Upper lobe of left lung (tissue), 6 donors: Measurements from ENCODE around the gene GGT5. TPM values are rescaled to one million over a fixed set of nuclear protein-coding genes. Genes with fewer than 3 reads are reported as not detected.

Experiments
- ATAC-seq, 2 donors: fragments of 200-7000 bp; cut with Tn5 transposase; one replicate each; pipeline ENCODE4 v1.9.1; 2022; ENCODE audit warnings: mild to moderate bottlenecking in 2 of 2, moderate library complexity in 2 of 2; ENCODE audit not compliant: low FRiP score in 2 of 2
- DNase-seq, 2 donors: peaks; one replicate each; pipeline ENCODE4 v3.0.0-alpha.2; 2019 to 2020
- H3K27ac ChIP-seq, 4 donors: fragments of 200-600 bp; sonication (generic); one replicate each; pipeline ENCODE4 v1.5.1; 2016 to 2019
- H3K27me3 ChIP-seq, 4 donors: fragments of 200-600 bp; sonication (generic); one replicate each; pipeline ENCODE4 v1.5.1; 2017 to 2019
- H3K36me3 ChIP-seq, 4 donors: fragments of 200-600 bp; sonication (generic); one replicate each; pipeline ENCODE4 v1.5.1; 2016 to 2019
- H3K4me1 ChIP-seq, 4 donors: fragments of 200-600 bp; sonication (generic); one replicate each; pipeline ENCODE4 v1.5.1; 2018 to 2019
- H3K4me3 ChIP-seq, 4 donors: fragments of 200-600 bp; sonication (generic); one replicate each; pipeline ENCODE4 v1.5.1; 2017 to 2019; ENCODE audit warnings: mild to moderate bottlenecking in 2 of 4, moderate library complexity in 1 of 4
- H3K9me3 ChIP-seq, 4 donors: fragments of 200-600 bp; sonication (generic); one replicate each; pipeline ENCODE4 v1.5.1; 2018 to 2019
- EP300 ChIP-seq, 4 donors: sonication (generic); formaldehyde crosslinking; IDR thresholded peaks; one replicate each; pipeline ENCODE4 v1.5.1; 2017; ENCODE audit warnings: antibody characterized with exemption in 4 of 4, control low read depth in 2 of 4
- POLR2A ChIP-seq, 4 donors: fragments of 450-650 bp; IDR thresholded peaks; one replicate each; pipeline ENCODE4 v1.5.1; 2016 to 2017; ENCODE audit warnings: antibody characterized with exemption in 4 of 4, mild to moderate bottlenecking in 2 of 4
- POLR2AphosphoS5 ChIP-seq, 2 donors: sonication (generic); formaldehyde crosslinking; IDR thresholded peaks; one replicate each; pipeline ENCODE4 v1.5.1; 2017; ENCODE audit warnings: antibody characterized with exemption in 2 of 2
- WGBS, 2 donors: methylation state at CpG; one replicate each; pipeline ENCODE4 v1.1.5; 2017 to 2018; 5-methylcytosine and 5-hydroxymethylcytosine counted together
- total RNA-seq, 6 donors: library from RNA; depleted of rRNA in 4 of 6; stranded (reverse); fragments of >200 nt in 4 of 6; gene quantifications; one replicate each; pipeline versions ENCODE4 v1.1.0 to v1.2.1, GENCODE V29; 2016 to 2021
- TF ChIP-seq, protein P1 (sequence below), 6 experiments: fragments of 450-650 bp in 4 of 6; fragments of 200-600 bp in 2 of 6; sonication (generic) in 2 of 6; IDR thresholded peaks; one replicate each; pipeline ENCODE4 v1.5.1; 2016 to 2019; ENCODE audit warnings: antibody characterized with exemption in 6 of 6
- donor health status: DM: no; HTN: no; CAD: no; lungs with moderate emphysema.
- donor health status: DM: no; HTN: yes; CAD: no; lungs with severe emphysema.

GGT5 gene
- total RNA-seq, 6 donors from 2014 or later, result 4.2 to 47.4 (median 29.6) TPM

DNA sequence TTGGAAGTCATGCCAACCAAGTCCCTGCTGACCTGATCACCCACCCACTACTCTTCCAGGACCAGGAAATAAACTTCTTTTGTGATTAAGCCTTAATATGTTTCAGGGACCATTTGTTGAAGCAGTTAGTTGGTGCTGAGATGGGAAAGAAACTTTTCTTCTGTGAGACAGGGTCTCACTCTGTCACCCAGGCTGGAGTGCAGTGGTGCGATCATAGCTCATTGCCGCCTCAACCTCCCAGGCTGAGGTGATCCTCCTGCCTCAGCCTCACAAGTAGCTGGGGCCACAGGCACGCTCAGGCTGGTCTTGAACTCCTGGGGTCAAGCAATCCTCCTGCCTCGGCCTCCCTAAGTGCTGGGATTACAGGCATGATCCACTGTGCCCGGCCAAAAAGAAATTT is 53.0 kb downstream of the GGT5 start:
- no peaks in the 10 kb centered on the region for H3K27me3 ChIP-seq
- H3K4me3 ChIP-seq, result no peak overlapping the region
- DNase-seq (no peak), ATAC-seq (no peak)
- TF ChIP-seq POLR2AphosphoS5 (IDR thresholded peaks at IDR 0.05) (no peak), EP300 (IDR thresholded peaks at IDR 0.05) (no peak), POLR2A (IDR thresholded peaks at IDR 0.05) (no peak)
- TF ChIP-seq, protein P1, sequence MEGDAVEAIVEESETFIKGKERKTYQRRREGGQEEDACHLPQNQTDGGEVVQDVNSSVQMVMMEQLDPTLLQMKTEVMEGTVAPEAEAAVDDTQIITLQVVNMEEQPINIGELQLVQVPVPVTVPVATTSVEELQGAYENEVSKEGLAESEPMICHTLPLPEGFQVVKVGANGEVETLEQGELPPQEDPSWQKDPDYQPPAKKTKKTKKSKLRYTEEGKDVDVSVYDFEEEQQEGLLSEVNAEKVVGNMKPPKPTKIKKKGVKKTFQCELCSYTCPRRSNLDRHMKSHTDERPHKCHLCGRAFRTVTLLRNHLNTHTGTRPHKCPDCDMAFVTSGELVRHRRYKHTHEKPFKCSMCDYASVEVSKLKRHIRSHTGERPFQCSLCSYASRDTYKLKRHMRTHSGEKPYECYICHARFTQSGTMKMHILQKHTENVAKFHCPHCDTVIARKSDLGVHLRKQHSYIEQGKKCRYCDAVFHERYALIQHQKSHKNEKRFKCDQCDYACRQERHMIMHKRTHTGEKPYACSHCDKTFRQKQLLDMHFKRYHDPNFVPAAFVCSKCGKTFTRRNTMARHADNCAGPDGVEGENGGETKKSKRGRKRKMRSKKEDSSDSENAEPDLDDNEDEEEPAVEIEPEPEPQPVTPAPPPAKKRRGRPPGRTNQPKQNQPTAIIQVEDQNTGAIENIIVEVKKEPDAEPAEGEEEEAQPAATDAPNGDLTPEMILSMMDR (IDR thresholded peaks at IDR 0.05), result no peak
- no peaks in the 10 kb centered on the region for H3K9me3 ChIP-seq
- H3K27ac ChIP-seq, result peak overlapping the region in 1 of 4 donors; percentile 27
- peaks cover 17 to 35% (median 27%) of the 10 kb centered on the region in 4 donors for H3K4me1 ChIP-seq
- 98 to 100% methylated on average over 2 to 5 of the region's 5 CpGs for WGBS, 2 donors
- peaks cover 0 to 12% (median 6%) of the 10 kb centered on the region in 4 donors for H3K36me3 ChIP-seq

DNA sequence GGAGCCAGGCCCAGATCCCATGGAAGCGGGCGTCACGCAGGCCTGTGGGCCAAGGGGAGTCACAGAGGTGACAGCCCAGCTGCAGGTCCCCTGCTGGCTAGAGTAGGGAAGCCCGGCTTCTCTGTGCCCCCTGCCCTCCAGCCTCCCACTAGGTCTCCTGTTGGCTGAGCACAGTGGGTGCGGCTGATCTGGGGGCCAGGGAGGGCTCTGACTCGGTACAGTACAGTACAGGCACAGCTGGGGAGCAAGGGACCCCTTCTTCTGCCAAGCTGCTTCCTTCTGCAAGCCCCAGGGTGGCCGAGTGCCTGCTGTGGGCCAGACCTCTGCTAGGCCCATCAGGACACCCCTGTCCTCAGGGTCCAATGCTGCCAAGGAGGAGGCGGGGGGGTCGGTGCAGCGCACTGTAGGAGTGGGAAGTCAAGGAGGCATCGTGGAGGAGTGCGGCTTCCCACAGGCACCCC is 53.5 kb downstream of the GGT5 start:
- ATAC-seq, result no peak
- Histone ChIP-seq H3K9me3 (no peaks in the 10 kb centered on the region), H3K4me1 (peaks cover 17 to 34% (median 27%) of the 10 kb centered on the region in 4 donors), H3K36me3 (peaks cover 0 to 17% (median 9%) of the 10 kb centered on the region in 4 donors), H3K4me3 (no peak overlapping the region), H3K27me3 (no peaks in the 10 kb centered on the region), H3K27ac (peak overlapping the region in 3 of 4 donors; percentile 1 to 36 (median 27))
- peak in 1 of 2 donors; percentile 53 for DNase-seq
- no peak for TF ChIP-seq POLR2A (IDR thresholded peaks at IDR 0.05)
- no peak for TF ChIP-seq EP300 (IDR thresholded peaks at IDR 0.05)
- TF ChIP-seq, protein P1 (IDR thresholded peaks at IDR 0.05), result no peak
- TF ChIP-seq POLR2AphosphoS5 (IDR thresholded peaks at IDR 0.05), result no peak
- WGBS, 2 donors, result 87 to 92% methylated on average over 4 to 12 of the region's 12 CpGs

DNA sequence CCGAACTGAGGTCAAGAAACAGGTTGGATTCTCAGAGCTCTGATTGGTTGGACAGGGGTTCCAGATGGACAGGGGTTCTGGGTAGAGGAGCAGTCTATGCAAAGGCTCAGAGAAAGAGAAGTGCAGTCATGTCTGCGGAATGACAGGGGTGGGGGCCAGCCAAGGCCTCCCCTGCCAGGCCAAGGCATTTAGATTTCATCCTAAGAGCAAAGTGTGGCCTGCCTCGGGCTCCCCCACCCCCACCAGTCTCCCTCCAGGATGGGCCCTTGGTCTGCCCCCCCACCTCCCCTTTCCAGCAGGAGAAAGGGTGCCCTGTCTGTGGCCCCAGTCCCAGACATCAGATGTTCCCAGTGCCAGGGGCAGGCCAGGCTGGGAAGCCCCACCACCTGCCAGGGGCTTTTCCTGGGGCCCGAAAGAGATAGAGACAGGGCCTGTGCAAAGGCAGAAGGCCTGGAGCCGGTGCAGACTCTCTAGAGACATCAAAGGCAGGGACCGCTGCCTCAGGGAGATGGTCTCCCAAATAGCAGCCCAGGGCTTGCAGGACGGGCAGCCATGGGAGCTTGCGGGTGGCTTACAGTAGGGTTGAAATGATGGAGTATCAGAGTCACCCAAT is 54.2 kb downstream of the GGT5 start:
- no peaks in the 10 kb centered on the region for H3K9me3 ChIP-seq
- 94 to 95% methylated on average over 3 to 8 of the region's 8 CpGs for WGBS, 2 donors
- no peaks in the 10 kb centered on the region for H3K27me3 ChIP-seq
- peaks cover 0 to 24% (median 15%) of the 10 kb centered on the region in 4 donors for H3K36me3 ChIP-seq
- ATAC-seq (no peak), DNase-seq (peak in 1 of 2 donors; percentile 20)
- no peak overlapping the region for H3K4me3 ChIP-seq
- peaks cover 17 to 31% (median 24%) of the 10 kb centered on the region in 4 donors for H3K4me1 ChIP-seq
- TF ChIP-seq EP300 (IDR thresholded peaks at IDR 0.05) (no peak), POLR2A (IDR thresholded peaks at IDR 0.05) (no peak), POLR2AphosphoS5 (IDR thresholded peaks at IDR 0.05) (no peak)
- TF ChIP-seq, protein P1 (IDR thresholded peaks at IDR 0.05), result no peak
- peak overlapping the region; percentile 1 to 80 (median 51) for H3K27ac ChIP-seq

DNA sequence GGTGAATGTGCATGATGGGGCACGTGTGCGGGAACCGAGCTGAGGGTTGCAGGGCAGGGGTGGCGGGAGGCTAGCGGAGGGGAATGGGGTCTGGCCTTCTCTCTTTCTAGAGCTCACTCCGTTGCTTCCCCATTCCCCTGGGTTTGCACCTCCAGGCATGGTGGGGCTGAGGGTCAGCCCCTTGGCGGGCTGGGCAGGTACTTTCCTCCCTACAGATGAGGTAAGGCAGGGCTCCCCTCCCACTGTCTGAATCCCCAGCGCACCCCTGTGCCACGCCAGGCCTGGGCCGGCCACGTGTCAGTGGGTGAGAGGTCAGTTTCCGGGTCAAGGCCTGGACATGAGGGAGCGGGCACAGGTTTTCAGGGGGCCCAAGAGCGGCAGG is 54.7 kb downstream of the GGT5 start:
- Histone ChIP-seq H3K27ac (peak overlapping the region; percentile 36 to 80 (median 60)), H3K4me1 (peaks cover 17 to 27% (median 23%) of the 10 kb centered on the region in 4 donors), H3K4me3 (no peak overlapping the region), H3K36me3 (peaks cover 0 to 30% (median 18%) of the 10 kb centered on the region in 4 donors), H3K27me3 (no peaks in the 10 kb centered on the region), H3K9me3 (no peaks in the 10 kb centered on the region)
- WGBS, 2 donors, result 77 to 93% methylated on average over 6 to 14 of the region's 14 CpGs
- no peak for TF ChIP-seq POLR2A (IDR thresholded peaks at IDR 0.05)
- TF ChIP-seq POLR2AphosphoS5 (IDR thresholded peaks at IDR 0.05), result no peak
- TF ChIP-seq EP300 (IDR thresholded peaks at IDR 0.05), result no peak
- TF ChIP-seq, protein P1 (IDR thresholded peaks at IDR 0.05), result no peak
- ATAC-seq, result no peak
- DNase-seq, result peak in 1 of 2 donors; percentile 74
